Left ventricle myocardium inferior (tissue), 1 donor: ENCODE results near the gene OR10H3. TPM values are rescaled to one million over a fixed set of nuclear protein-coding genes. Genes with fewer than 3 reads are reported as not detected.
"Not testable (repeated sequence)": the region's sequence is repeated elsewhere in the genome, so short reads cannot be mapped to it uniquely, and the experiment has no call there.

Source experiments
- DNase-seq: peaks from one replicate; pipeline ENCODE4 v3.0.0-alpha.2; 2020
- H3K27ac ChIP-seq: fragments of 200-600 bp; replicated peaks from 2 replicates; pipeline ENCODE4 v1.8.0; 2021
- H3K27me3 ChIP-seq: fragments of 200-600 bp; 2 replicates; pipeline ENCODE4 v1.8.0; 2021; ENCODE audit warnings: low read depth
- H3K36me3 ChIP-seq: fragments of 200-600 bp; 2 replicates; pipeline ENCODE4 v1.8.0; 2021
- H3K4me1 ChIP-seq: fragments of 200-600 bp; 2 replicates; pipeline ENCODE4 v1.8.0; 2021
- H3K4me3 ChIP-seq: fragments of 200-600 bp; 2 replicates; pipeline ENCODE4 v1.8.0; 2021; ENCODE audit warnings: mild to moderate bottlenecking, moderate library complexity
- H3K9me3 ChIP-seq: fragments of 200-600 bp; replicated peaks from 2 replicates; pipeline ENCODE4 v1.8.0; 2021
- CTCF ChIP-seq: fragments of 200-600 bp; IDR thresholded peaks from 2 replicates; pipeline ENCODE4 v1.8.0; 2021; ENCODE audit warnings: antibody characterized with exemption, mild to moderate bottlenecking, borderline replicate concordance
- intact Hi-C: fragments of 100-400 bp; cut with micrococcal nuclease; formaldehyde crosslinking; loops from one replicate; pipeline ENCODE4 v1.11.0; 2022
- total RNA-seq: library from RNA; stranded (reverse); fragmentation: NEBNext Ultra II Directional; extraction: Animal tissue kit (Norgen Biotek cat#: 25700); gene quantifications from one replicate; pipeline ENCODE4 v1.2.1, GENCODE V29; 2021
- donor health status: DM: no; HTN: yes; CAD: no; lungs with severe emphysema.

Gene OR10H3
- total RNA-seq, 1 donor from 2014 or later: not detected

- Histone ChIP-seq H3K27me3 (peaks cover 48% of the 10 kb centered on the region), H3K4me3 (no peak overlapping the region), H3K9me3 (peaks cover 8% of the 10 kb centered on the region), H3K4me1 (no peaks in the 10 kb centered on the region), H3K27ac (no peak overlapping the region), H3K36me3 (no peaks in the 10 kb centered on the region)
- no peak for DNase-seq
- intact Hi-C loops: no loop called here
- peak; percentile 38 for TF ChIP-seq CTCF
Observed at GRCh38 chr19:15759962-15760565, 22.3 kb downstream of the OR10H3 start.

GRCh38 chr19:15769586-15769985 lies 31.8 kb downstream of the OR10H3 start:
- no peak for DNase-seq
- H3K9me3 ChIP-seq: peaks cover 39% of the 10 kb centered on the region
- TF ChIP-seq CTCF: no peak
- H3K36me3 ChIP-seq: peaks cover 14% of the 10 kb centered on the region
- peaks cover 3% of the 10 kb centered on the region for H3K27me3 ChIP-seq
- intact Hi-C loops: no loop called here
- H3K4me1 ChIP-seq: no peaks in the 10 kb centered on the region
- H3K27ac ChIP-seq: no peak overlapping the region
- no peak overlapping the region for H3K4me3 ChIP-seq

GRCh38 chr19:15774159-15774558 lies 36.4 kb downstream of the OR10H3 start:
- H3K27ac ChIP-seq, H3K9me3 ChIP-seq, DNase-seq, H3K36me3 ChIP-seq, intact Hi-C loops, H3K4me3 ChIP-seq: not testable (repeated sequence)
- peaks cover 11% of the 10 kb centered on the region for H3K4me1 ChIP-seq
- peaks cover 17% of the 10 kb centered on the region for H3K27me3 ChIP-seq

- no peak for TF ChIP-seq CTCF
- H3K36me3 ChIP-seq: no peaks in the 10 kb centered on the region
- peaks cover 3% of the 10 kb centered on the region for H3K9me3 ChIP-seq
- DNase-seq: no peak
- peaks cover 14% of the 10 kb centered on the region for H3K27me3 ChIP-seq
- H3K4me3 ChIP-seq: no peak overlapping the region
- H3K4me1 ChIP-seq: peaks cover 20% of the 10 kb centered on the region
- intact Hi-C loops: no loop called here
- H3K27ac ChIP-seq: no peak overlapping the region
Observed at GRCh38 chr19:15775249-15775648, 37.5 kb downstream of the OR10H3 start.

GRCh38 chr19:15776264-15776663 lies 38.5 kb downstream of the OR10H3 start:
- H3K4me3 ChIP-seq: no peak overlapping the region
- H3K27ac ChIP-seq: no peak overlapping the region
- no peaks in the 10 kb centered on the region for H3K36me3 ChIP-seq
- peaks cover 30% of the 10 kb centered on the region for H3K4me1 ChIP-seq
- H3K27me3 ChIP-seq: peaks cover 14% of the 10 kb centered on the region
- H3K9me3 ChIP-seq: peaks cover 3% of the 10 kb centered on the region
- TF ChIP-seq CTCF: no peak
- no peak for DNase-seq
- intact Hi-C loops: no loop called here

GRCh38 chr19:15776991-15777970 lies 39.5 kb downstream of the OR10H3 start:
- TF ChIP-seq CTCF: no peak
- Histone ChIP-seq H3K27ac (no peak overlapping the region), H3K36me3 (no peaks in the 10 kb centered on the region), H3K9me3 (peaks cover 3% of the 10 kb centered on the region), H3K4me3 (no peak overlapping the region), H3K27me3 (peaks cover 14% of the 10 kb centered on the region), H3K4me1 (peaks cover 36% of the 10 kb centered on the region)
- intact Hi-C loops: no loop called here
- no peak for DNase-seq
